GM19193 (cell line): ENCODE measurements around the gene IBTK.

Experiments used
- POLR2A ChIP-seq: IDR thresholded peaks from 4 replicates; pipeline ENCODE4 v1.6.1; 2011; ENCODE audit not compliant: insufficient read depth, insufficient read length; ENCODE audit errors: extremely low read depth

Gene IBTK

DNA sequence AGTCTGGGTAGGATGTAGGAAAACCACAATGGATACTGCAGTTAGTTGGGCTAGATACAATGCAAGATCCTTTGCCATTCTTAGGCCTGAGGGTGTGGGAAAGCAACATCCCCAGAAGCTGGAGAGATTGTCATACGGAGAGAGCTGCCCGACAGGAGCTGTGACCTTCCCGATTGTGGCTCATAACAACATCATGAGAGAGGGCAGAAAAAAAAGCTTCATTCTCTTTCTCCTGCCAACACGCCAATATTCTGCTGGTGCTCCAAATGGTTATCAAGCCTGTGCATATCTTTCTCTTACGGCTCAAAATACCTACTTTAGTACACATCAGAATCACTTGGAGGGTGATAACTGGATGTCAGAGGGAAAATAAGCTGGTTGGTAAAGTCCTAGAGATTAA is 81.1 kb downstream of the IBTK start:
- no peak for TF ChIP-seq POLR2A

DNA sequence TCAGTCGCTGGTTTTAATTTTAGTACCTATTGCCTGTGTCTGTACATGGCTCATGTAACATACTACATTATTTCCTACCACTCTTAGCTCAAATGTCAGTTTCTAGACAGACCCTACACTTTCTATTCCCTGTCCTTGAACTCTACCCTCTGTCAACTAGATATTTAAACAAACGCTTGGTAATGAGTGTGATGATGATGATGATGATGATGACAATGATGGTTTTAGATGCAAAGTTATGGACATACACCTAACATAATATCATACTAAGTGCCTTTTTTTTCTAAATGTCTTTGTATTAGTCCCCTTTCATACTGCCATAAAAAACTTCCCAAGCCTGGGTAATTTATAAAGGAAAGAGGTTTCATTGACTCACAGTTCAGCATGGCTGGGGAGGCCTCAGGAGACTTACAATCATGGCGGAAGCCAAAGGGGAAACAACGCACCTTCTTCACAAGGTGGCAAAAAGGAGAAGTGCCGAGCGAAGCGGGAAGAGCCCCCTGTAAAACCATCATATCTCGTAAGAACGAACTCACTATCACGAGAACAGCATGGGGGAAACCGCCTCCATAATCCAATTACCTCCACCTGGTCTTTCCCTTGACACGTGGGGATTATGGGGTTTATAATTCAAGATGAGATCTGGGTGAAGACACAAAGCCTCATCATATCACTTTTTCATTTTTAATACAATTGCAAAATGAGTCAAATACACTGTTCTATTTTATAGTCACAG is 87.1 kb downstream of the IBTK start:
- no peak for TF ChIP-seq POLR2A

DNA sequence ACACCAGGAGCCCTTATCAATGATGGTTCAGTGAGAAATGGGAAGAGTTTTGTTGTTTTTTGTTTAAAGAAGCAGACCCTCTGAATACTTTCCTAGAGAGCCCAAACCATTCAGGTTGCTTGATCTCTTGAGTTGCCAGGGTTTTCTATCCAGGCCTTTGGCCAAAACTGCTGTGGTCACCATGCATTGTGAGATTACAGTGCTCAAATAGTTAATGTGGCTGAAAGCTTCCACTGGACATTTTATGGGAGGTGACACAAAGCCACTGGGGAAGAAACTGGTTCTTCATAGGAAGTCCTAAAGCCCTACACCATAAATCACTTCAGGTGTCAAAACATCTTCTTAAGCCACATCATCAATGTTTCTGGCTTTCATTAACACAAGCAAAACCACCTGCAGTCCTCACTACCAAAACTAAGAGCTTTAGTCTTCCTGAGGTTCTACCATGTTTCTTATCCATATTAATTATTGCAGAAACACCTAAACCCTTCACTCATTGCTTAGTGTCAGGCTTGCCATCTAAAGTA is 101.6 kb downstream of the IBTK start:
- no peak for TF ChIP-seq POLR2A

DNA sequence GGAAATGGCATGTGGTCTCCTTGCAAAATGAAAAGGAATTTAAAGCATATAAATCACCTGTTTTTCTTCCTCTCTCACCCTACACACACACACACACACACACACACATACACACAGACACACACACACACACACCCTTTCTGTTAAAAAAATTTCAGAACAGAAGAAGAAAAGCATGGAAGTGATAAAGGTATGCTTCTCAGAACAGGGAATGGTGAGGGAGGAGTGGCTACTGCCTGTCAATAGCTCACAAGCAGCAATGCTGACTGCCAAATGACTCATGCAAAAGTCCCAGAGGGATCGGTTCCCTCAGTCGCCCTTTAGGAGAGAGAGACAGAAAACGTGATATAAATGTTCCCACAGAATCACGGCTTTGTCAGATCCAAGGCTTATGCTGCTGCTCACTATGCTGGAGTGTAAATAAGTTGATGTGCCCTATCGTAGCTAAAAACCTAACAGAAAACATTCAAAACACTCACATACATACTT is 102.6 kb downstream of the IBTK start:
- no peak for TF ChIP-seq POLR2A

DNA sequence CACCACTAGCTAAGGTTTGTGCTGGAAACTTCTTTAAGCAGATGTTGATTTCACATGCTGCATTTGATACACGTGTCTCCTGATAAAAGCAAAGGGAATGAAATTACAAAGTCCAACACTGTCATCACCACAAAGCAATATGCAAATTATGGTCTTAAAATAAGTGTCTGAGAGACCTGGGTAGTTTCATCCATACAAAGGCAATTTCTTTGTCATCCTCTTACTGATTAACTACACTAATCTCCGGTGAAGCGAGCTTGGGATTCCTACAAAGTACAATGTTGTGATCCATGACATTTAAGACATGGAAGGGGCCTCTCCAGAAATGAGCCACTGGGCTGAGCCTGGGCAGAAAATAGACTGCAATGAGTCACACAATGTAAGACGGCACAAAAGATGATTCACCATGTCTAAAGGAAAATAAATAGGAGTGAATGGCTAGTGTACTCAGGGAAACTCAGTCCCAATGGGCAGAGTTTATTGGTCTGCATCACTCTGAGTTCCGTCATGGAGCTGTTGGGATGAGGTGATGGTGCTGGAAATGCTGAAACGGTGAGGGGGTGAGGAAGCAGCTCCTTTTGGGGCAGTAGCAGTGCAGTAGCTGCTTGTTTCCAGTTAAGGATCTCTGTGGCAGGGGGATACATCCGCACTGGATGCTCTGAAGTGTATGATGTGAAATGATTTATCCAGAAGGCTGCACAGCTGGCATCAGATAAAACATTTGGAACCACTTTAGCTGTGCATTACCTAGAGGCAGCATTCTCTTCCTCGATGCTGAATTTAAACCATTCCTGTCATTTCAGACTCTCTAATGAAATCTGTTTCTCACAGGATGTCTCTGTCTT is 103.3 kb downstream of the IBTK start:
- TF ChIP-seq POLR2A = no peak

DNA sequence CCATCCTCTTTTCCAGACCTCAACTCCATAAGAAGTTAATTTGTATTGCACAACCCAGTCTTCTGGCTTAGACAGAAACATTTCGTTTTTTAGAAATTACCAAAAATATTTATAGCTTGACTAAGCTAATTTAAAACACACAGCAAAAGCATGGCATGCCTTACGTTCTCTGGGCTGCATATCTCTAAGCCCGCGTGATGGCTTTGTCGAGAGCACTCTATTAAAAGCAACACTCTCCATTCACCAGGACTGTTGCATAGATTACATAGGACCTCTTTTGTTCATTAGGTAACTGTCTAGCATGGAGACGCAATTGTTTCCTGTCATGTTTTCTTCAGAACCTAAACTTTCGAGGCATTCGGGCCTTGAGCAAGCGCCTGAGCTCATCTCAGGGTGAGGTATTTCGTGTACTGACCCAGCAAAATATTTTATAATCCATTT is 104.5 kb downstream of the IBTK start:
- TF ChIP-seq POLR2A = no peak

DNA sequence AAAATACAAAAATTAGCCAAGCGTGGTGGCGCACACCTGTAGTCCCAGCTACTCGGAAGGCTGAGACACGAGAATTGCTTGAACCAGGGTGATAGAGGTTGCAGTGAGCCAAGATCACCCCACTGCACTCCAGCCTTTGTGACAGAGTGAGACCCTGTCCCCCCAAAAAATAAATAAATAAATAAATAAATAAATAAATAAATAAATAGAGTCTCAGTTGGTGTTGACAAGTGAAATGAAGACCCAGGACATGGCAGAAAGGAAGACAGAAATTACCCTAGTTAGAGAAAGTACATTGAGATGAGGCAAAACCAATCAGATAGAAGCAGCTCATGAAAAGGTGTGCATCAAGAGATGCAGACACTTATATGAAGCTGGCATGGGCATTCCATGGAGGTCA is 105.0 kb downstream of the IBTK start:
- no peak for TF ChIP-seq POLR2A

DNA sequence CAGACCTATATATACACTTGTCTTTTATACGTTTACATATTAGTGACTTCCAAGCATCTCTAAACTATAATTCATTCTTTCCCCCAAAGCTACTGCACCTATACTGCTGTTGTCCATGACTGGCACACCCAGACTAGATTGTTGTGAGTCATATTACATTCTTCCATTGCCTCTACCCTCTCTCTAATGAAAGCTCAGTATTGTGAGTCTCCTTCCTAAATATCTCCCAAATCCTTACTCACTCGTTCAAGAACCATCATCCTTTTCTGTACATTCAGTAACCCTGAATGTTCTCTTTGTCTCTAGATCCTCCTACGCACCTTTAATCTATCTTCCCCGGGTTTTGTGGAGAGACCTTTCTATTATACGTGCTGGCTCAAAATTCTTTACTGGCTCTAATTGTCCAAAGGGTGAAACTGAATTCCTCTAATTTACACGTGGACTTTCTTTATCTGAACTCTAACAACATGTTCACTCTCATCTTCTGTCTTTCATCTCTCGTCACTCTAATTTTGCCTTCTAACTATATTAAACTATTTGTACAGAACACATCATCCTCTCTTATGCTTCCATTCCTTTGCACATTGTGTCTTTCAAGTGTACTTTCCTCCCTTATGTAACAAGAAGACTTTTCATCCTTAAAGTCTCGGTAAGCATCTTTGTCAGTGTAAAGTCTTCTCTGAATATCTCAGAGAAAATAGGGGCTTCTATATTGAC is 109.3 kb downstream of the IBTK start:
- no peak for TF ChIP-seq POLR2A

DNA sequence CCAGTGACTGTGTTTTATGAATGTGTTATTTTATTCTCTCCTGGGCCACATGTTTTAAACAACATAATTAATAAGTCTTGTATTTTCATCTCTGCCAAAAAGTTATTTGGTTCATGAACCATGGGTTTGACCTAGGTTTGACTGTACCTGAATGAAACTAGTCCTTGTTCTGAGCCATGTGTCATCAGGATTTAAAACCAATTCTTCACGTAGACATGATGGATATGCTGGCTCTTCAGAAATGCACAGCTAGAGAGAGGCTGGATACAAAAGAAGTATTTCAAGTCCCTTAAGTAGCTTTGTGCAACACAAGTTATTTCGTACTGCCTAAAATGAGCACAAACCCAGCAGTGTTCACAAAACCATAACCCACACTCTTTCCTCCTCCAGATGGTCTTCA is 116.1 kb downstream of the IBTK start:
- no peak for TF ChIP-seq POLR2A

DNA sequence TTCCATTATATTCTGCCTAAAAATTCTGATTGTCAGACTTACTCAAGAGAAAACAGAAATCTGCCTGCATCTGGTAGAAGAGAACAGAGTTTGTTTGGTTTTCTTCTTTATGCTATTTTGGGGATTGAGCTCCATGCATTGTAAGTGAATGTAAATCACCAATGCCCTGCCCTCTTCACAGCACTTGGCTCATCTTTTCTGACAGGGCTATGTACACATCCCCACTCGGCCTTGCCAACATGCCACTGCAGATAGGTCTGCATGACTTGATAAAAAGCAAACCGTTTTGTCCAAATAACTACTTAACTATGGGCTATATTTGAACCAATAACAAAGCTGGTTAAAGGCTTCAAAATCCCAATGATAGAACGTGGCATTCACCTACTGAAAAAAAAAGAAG is 117.7 kb downstream of the IBTK start:
- TF ChIP-seq POLR2A = no peak

DNA sequence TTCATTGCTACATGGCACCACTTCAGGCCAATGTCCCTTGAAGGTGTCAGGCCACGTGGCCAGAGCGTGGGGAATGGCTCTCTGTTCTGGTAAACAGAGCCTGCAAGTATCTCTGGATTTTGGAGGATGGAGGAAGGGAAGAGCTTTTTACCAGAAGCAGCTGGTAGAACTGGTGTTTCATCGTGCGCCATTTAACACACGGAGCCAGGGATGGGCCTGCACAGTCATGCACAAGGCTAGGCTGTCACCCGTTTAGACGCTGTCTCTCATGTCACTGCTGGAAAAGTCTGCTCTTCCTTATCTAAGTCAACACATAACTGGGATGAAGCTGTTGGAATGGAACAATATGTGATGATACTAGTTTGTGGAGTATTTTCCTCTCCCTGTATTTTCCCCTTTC is 123.9 kb downstream of the IBTK start:
- no peak for TF ChIP-seq POLR2A
